ENCODE data around the gene NLGN4X. TPM values are rescaled to one million over a fixed set of nuclear protein-coding genes. Genes with fewer than 3 reads are reported as not detected.

Gene NLGN4X
- total and polyA plus RNA-seq, 2 donors (not counting 3 experiments of a cell fraction or from before 2014, with no cell fraction given) = 0.03 TPM; not detected in 1

- Histone ChIP-seq H3K4me2 (ENCODE audit: insufficient read depth, low read length) (no peak overlapping the region), H2AFZ (ENCODE audit: low read depth, low read length) (no peak overlapping the region), H3K36me3 (ENCODE audit: control insufficient read depth in 2 of 2, extremely low read depth in 1 of 2, insufficient read depth in 2 of 2, low read length in 2 of 2) (no peaks in the 10 kb centered on the region), H3K4me3 (replicated peaks in 1 of 3; ENCODE audit: insufficient read depth in 1 of 3, low read depth in 1 of 3, low read length in 3 of 3) (no peak overlapping the region), H3K9me3 (replicated peaks; ENCODE audit: control insufficient read depth, insufficient read depth, low read length) (no peaks in the 10 kb centered on the region), H3K79me2 (ENCODE audit: control insufficient read depth, insufficient read depth, low read length) (no peaks in the 10 kb centered on the region), H3K9me1 (replicated peaks; ENCODE audit: control insufficient read depth, extremely low read depth, insufficient read depth, low read length) (no peaks in the 10 kb centered on the region), H3K27me3 (ENCODE audit: control insufficient read depth in 2 of 2, insufficient read depth in 2 of 2, low read length in 2 of 2) (no peaks in the 10 kb centered on the region), H3K27ac (ENCODE audit: insufficient read depth, low read depth, low read length) (no peak overlapping the region), H3K4me1 (ENCODE audit: control insufficient read depth, extremely low read depth, insufficient read depth, low read length) (no peaks in the 10 kb centered on the region), H3K9ac (replicated peaks; ENCODE audit: extremely low read depth, insufficient read depth, low read length) (no peak overlapping the region), H4K20me1 (replicated peaks; ENCODE audit: control insufficient read depth, extremely low read depth, insufficient read depth, low read length) (no peaks in the 10 kb centered on the region)
- TF ChIP-seq POLR2AphosphoS5 (IDR thresholded peaks at IDR 0.05; ENCODE audit: insufficient read depth, low read depth, low read length) (no peak), JUN (IDR thresholded peaks at IDR 0.05; ENCODE audit: borderline replicate concordance, insufficient read depth, insufficient read length, low read depth) (no peak), FOS (IDR thresholded peaks at IDR 0.05; ENCODE audit: borderline replicate concordance, insufficient read depth, low read length) (no peak)
- dilution Hi-C loops (cut with MboI; ENCODE audit: extremely low pct_ligation_motif_present, low sequenced_read_pairs) = no loop called here
- CTCF ChIA-PET = no interaction called here
- no TSS peak for BruUV-seq (replicated peaks)
- intact Hi-C loops (cut with micrococcal nuclease) = no loop called here
- FAIRE-seq (no peak), DNase-seq (ENCODE audit: low read depth, low spot score) (no peak)
- POLR2A ChIA-PET = no interaction called here
These were observed 358.9 kb downstream of the NLGN4X start for GRCh38 chrX:5869786-5870185.

- no peaks in the 10 kb centered on the region for H3K36me3 ChIP-seq (ENCODE audit: control insufficient read depth in 2 of 2, extremely low read depth in 1 of 2, insufficient read depth in 2 of 2, low read length in 2 of 2)
- no peaks in the 10 kb centered on the region for H3K27me3 ChIP-seq (ENCODE audit: control insufficient read depth in 2 of 2, insufficient read depth in 2 of 2, low read length in 2 of 2)
- dilution Hi-C loops (cut with MboI; ENCODE audit: extremely low pct_ligation_motif_present, low sequenced_read_pairs) (no loop called here), intact Hi-C loops (cut with micrococcal nuclease) (no loop called here)
- POLR2A ChIA-PET = no interaction called here
- H3K4me3 ChIP-seq (replicated peaks in 1 of 3; ENCODE audit: insufficient read depth in 1 of 3, low read depth in 1 of 3, low read length in 3 of 3) = no peak overlapping the region
- DNase-seq (ENCODE audit: low read depth, low spot score) (no peak), FAIRE-seq (no peak)
- CTCF ChIA-PET = no interaction called here
- no peak overlapping the region for H3K27ac ChIP-seq (ENCODE audit: insufficient read depth, low read depth, low read length)
- H3K9ac ChIP-seq (replicated peaks; ENCODE audit: extremely low read depth, insufficient read depth, low read length) = no peak overlapping the region
- H4K20me1 ChIP-seq (replicated peaks; ENCODE audit: control insufficient read depth, extremely low read depth, insufficient read depth, low read length) = no peaks in the 10 kb centered on the region
- no peaks in the 10 kb centered on the region for H3K9me3 ChIP-seq (replicated peaks; ENCODE audit: control insufficient read depth, insufficient read depth, low read length)
- H3K9me1 ChIP-seq (replicated peaks; ENCODE audit: control insufficient read depth, extremely low read depth, insufficient read depth, low read length) = no peaks in the 10 kb centered on the region
- H3K4me2 ChIP-seq (ENCODE audit: insufficient read depth, low read length) = no peak overlapping the region
- H2AFZ ChIP-seq (ENCODE audit: low read depth, low read length) = no peak overlapping the region
- no peaks in the 10 kb centered on the region for H3K79me2 ChIP-seq (ENCODE audit: control insufficient read depth, insufficient read depth, low read length)
- no peaks in the 10 kb centered on the region for H3K4me1 ChIP-seq (ENCODE audit: control insufficient read depth, extremely low read depth, insufficient read depth, low read length)
- BruUV-seq (replicated peaks) = no TSS peak
- TF ChIP-seq FOS (IDR thresholded peaks at IDR 0.05; ENCODE audit: borderline replicate concordance, insufficient read depth, low read length) (no peak), EZH2 (IDR thresholded peaks at IDR 0.05; ENCODE audit: borderline replicate concordance, low read depth, low read length, severe bottlenecking) (no peak), JUN (IDR thresholded peaks at IDR 0.05; ENCODE audit: borderline replicate concordance, insufficient read depth, insufficient read length, low read depth) (no peak), MAX (IDR thresholded peaks at IDR 0.05; ENCODE audit: insufficient read depth, insufficient read length) (no peak), GATA2 (IDR thresholded peaks at IDR 0.05; ENCODE audit: insufficient read depth, insufficient read length, low read depth, low read length) (no peak), POLR2AphosphoS5 (IDR thresholded peaks at IDR 0.05; ENCODE audit: insufficient read depth, low read depth, low read length) (no peak), MYC (IDR thresholded peaks at IDR 0.05; ENCODE audit: low read depth, low read length) (no peak), POLR2A (IDR thresholded peaks at IDR 0.05; ENCODE audit: low read depth, low read length) (no peak), CTCF (IDR thresholded peaks at IDR 0.05; ENCODE audit: extremely low read depth in 1 of 2, insufficient read depth in 1 of 2, low read depth in 1 of 2, low read length in 2 of 2) (no peak)
These were observed 360.9 kb downstream of the NLGN4X start for GRCh38 chrX:5867778-5868177.

All from endothelial cell of umbilical vein (primary cell).